H1 (cell line): Measurements from ENCODE around the gene MYOG. TPM values are rescaled to one million over a fixed set of nuclear protein-coding genes. Genes with fewer than 3 reads are reported as not detected.

ENCODE experiments used
- CTCF ChIA-PET: fragments of 300-600 bp; sonication (Branson Sonifier 250); formaldehyde crosslinking; loops from one replicate; lab custom pipeline; 2021; ENCODE audit not compliant: partially characterized antibody; lab: Charles Lee
- POLR2A ChIA-PET: fragments of 300-600 bp; sonication (Branson Sonifier 250); formaldehyde crosslinking; loops from one replicate; lab custom pipeline; 2021; ENCODE audit warnings: inconsistent platforms; ENCODE audit not compliant: partially characterized antibody; lab: Charles Lee
- DNase-seq, 2 experiments: peaks; one replicate each; pipeline versions ENCODE4 v3.0.0 to v3.0.0-alpha.2; 2010 to 2022; ENCODE audit warnings: low spot score in 2 of 2, low read depth in 1 of 2, mixed read lengths in 1 of 2
- FAIRE-seq: peaks from 2 replicates; lab custom pipeline; 2011; peaks lifted over from hg19 to GRCh38; lab: Jason Lieb, UNC
- H2AFZ ChIP-seq: 2 replicates; pipeline ENCODE4 v1.8.1; 2012; ENCODE audit warnings: low read length, inconsistent platforms
- H2AK5ac ChIP-seq: 2 replicates; pipeline ENCODE4 v1.6.1; 2013; ENCODE audit warnings: low read depth, low read length
- H2BK120ac ChIP-seq: replicated peaks from 2 replicates; pipeline ENCODE3; 2013; ENCODE audit warnings: low read depth, low read length, inconsistent platforms
- H2BK12ac ChIP-seq: 2 replicates; pipeline ENCODE4 v1.6.1; 2013; ENCODE audit warnings: low read depth, low read length
- H2BK15ac ChIP-seq: 2 replicates; pipeline ENCODE4 v1.6.1; 2013; ENCODE audit warnings: low read length
- H2BK20ac ChIP-seq: 2 replicates; pipeline ENCODE4 v1.6.1; 2013; ENCODE audit warnings: low read length
- H2BK5ac ChIP-seq: 2 replicates; pipeline ENCODE4 v1.6.1; 2013; ENCODE audit warnings: low read depth, low read length
- H3K14ac ChIP-seq: 2 replicates; pipeline ENCODE4 v1.6.1; 2013; ENCODE audit warnings: inconsistent platforms; ENCODE audit not compliant: insufficient read length
- H3K18ac ChIP-seq: 2 replicates; pipeline ENCODE4 v1.6.1; 2013; ENCODE audit warnings: low read length; ENCODE audit errors: extremely low read depth
- H3K23ac ChIP-seq: 2 replicates; pipeline ENCODE4 v1.6.1; 2013; ENCODE audit warnings: inconsistent platforms; ENCODE audit not compliant: insufficient read length
- H3K23me2 ChIP-seq: 2 replicates; pipeline ENCODE4 v1.6.1; 2013; ENCODE audit warnings: low read depth, low read length
- H3K27ac ChIP-seq: 2 replicates; pipeline ENCODE4 v1.6.1; 2011; ENCODE audit warnings: low read depth, low read length, inconsistent platforms
- H3K27me3 ChIP-seq, 4 experiments: replicated peaks in 1 of 4; 1 replicate in 1 of 4; 2 replicates in 3 of 4; pipeline versions ENCODE4 v1.6.1 to v1.8.1; 2011 to 2013; ENCODE audit warnings: low read length in 3 of 4, mild to moderate bottlenecking in 3 of 4, inconsistent platforms in 2 of 4, mixed read lengths in 2 of 4, moderate library complexity in 1 of 4; ENCODE audit not compliant: control insufficient read depth in 3 of 4, insufficient read depth in 3 of 4; ENCODE audit errors: extremely low read depth in 1 of 4
- H3K36me3 ChIP-seq, 4 experiments: 2 replicates each; pipeline versions ENCODE4 v1.6.1 to v1.8.1; 2011 to 2013; ENCODE audit warnings: mild to moderate bottlenecking in 4 of 4, low read length in 3 of 4, moderate library complexity in 2 of 4, control low read depth in 1 of 4, inconsistent platforms in 1 of 4; ENCODE audit not compliant: insufficient read depth in 4 of 4, control insufficient read depth in 2 of 4
- H3K4ac ChIP-seq: replicated peaks from 2 replicates; pipeline ENCODE3; 2013; ENCODE audit warnings: low read length, low read depth, mixed read lengths, inconsistent platforms; ENCODE audit not compliant: insufficient read length
- H3K4me1 ChIP-seq, 4 experiments: replicated peaks in 1 of 4; 1 replicate in 1 of 4; 2 replicates in 3 of 4; pipeline versions ENCODE4 v1.6.1 to v1.8.1; 2011 to 2013; ENCODE audit warnings: low read length in 3 of 4, inconsistent platforms in 2 of 4, mixed read lengths in 1 of 4; ENCODE audit not compliant: insufficient read depth in 4 of 4, control insufficient read depth in 3 of 4
- H3K4me2 ChIP-seq, 2 experiments: 2 replicates each; pipeline versions ENCODE4 v1.6.1 to v1.8.1; 2011 to 2013; ENCODE audit warnings: low read depth in 2 of 2, low read length in 2 of 2, control low read depth in 1 of 2, inconsistent platforms in 1 of 2, mild to moderate bottlenecking in 1 of 2; ENCODE audit not compliant: insufficient read depth in 1 of 2
- H3K4me3 ChIP-seq, 4 experiments: fragments of 200-600, 300-600 bp in 1 of 4; sonication (generic), shearing (Covaris generic), sonication (Bioruptor Twin) in 1 of 4; 2 replicates each; pipeline versions ENCODE4 v1.5.1 to v1.8.1; 2011 to 2016; ENCODE audit warnings: low read length in 4 of 4, low read depth in 3 of 4, control low read depth in 2 of 4, inconsistent platforms in 2 of 4, mild to moderate bottlenecking in 2 of 4, mixed read lengths in 1 of 4, moderate library complexity in 1 of 4; ENCODE audit not compliant: insufficient read depth in 2 of 4; ENCODE audit errors: extremely low read depth in 1 of 4
- H3K56ac ChIP-seq: replicated peaks from 2 replicates; pipeline ENCODE3; 2013; ENCODE audit warnings: low read depth, mild to moderate bottlenecking, mixed read lengths, low read length, inconsistent platforms; ENCODE audit not compliant: insufficient read length
- H3K79me1 ChIP-seq: 2 replicates; pipeline ENCODE4 v1.6.1; 2013; ENCODE audit warnings: low read depth, low read length, control low read depth
- H3K79me2 ChIP-seq, 2 experiments: 2 replicates each; pipeline versions ENCODE4 v1.6.1 to v1.8.1; 2012 to 2013; ENCODE audit warnings: low read length in 2 of 2, mild to moderate bottlenecking in 2 of 2, inconsistent platforms in 1 of 2; ENCODE audit not compliant: insufficient read depth in 2 of 2, control insufficient read depth in 1 of 2
- H3K9ac ChIP-seq, 4 experiments: replicated peaks in 1 of 4; 1 replicate in 1 of 4; 2 replicates in 3 of 4; pipeline versions ENCODE4 v1.6.1 to v1.8.1; 2011 to 2013; ENCODE audit warnings: low read depth in 3 of 4, low read length in 3 of 4, control low read depth in 2 of 4, mild to moderate bottlenecking in 2 of 4, moderate library complexity in 2 of 4, inconsistent platforms in 1 of 4; ENCODE audit errors: extremely low read depth in 1 of 4
- H3K9me3 ChIP-seq, 2 experiments: 2 replicates each; pipeline versions ENCODE4 v1.6.1 to v1.8.1; 2012 to 2013; ENCODE audit warnings: mild to moderate bottlenecking in 2 of 2, moderate library complexity in 2 of 2, control low read depth in 1 of 2, inconsistent platforms in 1 of 2, low read depth in 1 of 2, low read length in 1 of 2, mixed read lengths in 1 of 2; ENCODE audit not compliant: insufficient read depth in 2 of 2
- H4K20me1 ChIP-seq, 2 experiments: replicated peaks in 1 of 2; 2 replicates each; pipeline versions ENCODE3 to v1.8.1; 2011 to 2013; ENCODE audit warnings: inconsistent platforms in 2 of 2, low read length in 2 of 2, mild to moderate bottlenecking in 1 of 2; ENCODE audit not compliant: insufficient read depth in 2 of 2, control insufficient read depth in 1 of 2
- H4K5ac ChIP-seq: 2 replicates; pipeline ENCODE4 v1.6.1; 2013; ENCODE audit warnings: low read length, low read depth, mixed read lengths, inconsistent platforms; ENCODE audit not compliant: insufficient read length
- H4K8ac ChIP-seq: 2 replicates; pipeline ENCODE4 v1.8.0; 2013; ENCODE audit warnings: mild to moderate bottlenecking, moderate library complexity, low read length, inconsistent platforms; ENCODE audit not compliant: insufficient read depth; ENCODE audit errors: extremely low read depth
- H4K91ac ChIP-seq: replicated peaks from 2 replicates; pipeline ENCODE3; 2013; ENCODE audit warnings: low read length, mixed read lengths, inconsistent platforms; ENCODE audit not compliant: insufficient read length
- TAF1 ChIP-seq: IDR thresholded peaks from 2 replicates; pipeline ENCODE4 v1.6.1; 2011; ENCODE audit warnings: mild to moderate bottlenecking, low read depth, low read length
- TCF12 ChIP-seq: IDR thresholded peaks from 2 replicates; pipeline ENCODE4 v1.6.1; 2011; ENCODE audit warnings: low read depth, mild to moderate bottlenecking, low read length
- YY1 ChIP-seq: IDR thresholded peaks from 2 replicates; pipeline ENCODE4 v1.6.1; 2011; ENCODE audit warnings: low read depth, mild to moderate bottlenecking, low read length
- WGBS, 2 experiments: shearing (Covaris generic) in 1 of 2; methylation state at CpG; one replicate each; pipeline versions ENCODE4 v1.1.6 to v1.1.7; 2013 to 2015; ENCODE audit warnings: low lambda C conversion rate in 2 of 2, mixed read lengths in 2 of 2, inconsistent platforms in 1 of 2, low coverage in 1 of 2, missing lambda C conversion rate in 1 of 2; ENCODE audit not compliant: insufficient replicate concordance in 2 of 2, insufficient coverage in 1 of 2, insufficient read length in 1 of 2; ENCODE audit errors: extremely low coverage in 1 of 2, missing lambda C conversion rate in 1 of 2; 5-methylcytosine and 5-hydroxymethylcytosine counted together
- polyA plus RNA-seq, 7 experiments: library from polyadenylated mRNA; depleted of rRNA in 3 of 7; stranded (reverse) in 5 of 7; unstranded in 2 of 7; fragments of >200 nt in 5 of 7; fragments of 200-250 nt in 2 of 7; gene quantifications; 1 replicate in 5 of 7; 2 replicates in 1 of 7; 4 replicates in 1 of 7; pipeline versions ENCODE4 v1.2.1 to v1.2.3, GENCODE V29; 2011 to 2013; ENCODE audit warnings: missing spikeins in 2 of 7, mixed read lengths in 2 of 7
- total RNA-seq: library from RNA; stranded (reverse); fragmentation: NEBNext Ultra II Directional; extraction: Animal tissue kit (Norgen Biotek cat#: 25700); gene quantifications from 2 replicates; pipeline ENCODE4 v1.2.1, GENCODE V29; 2021

The MYOG gene
- total and polyA plus RNA-seq, 2 of the 8 experiments (the other 6 are each of a cell fraction or from before 2014, with no cell fraction given) = not detected

DNA sequence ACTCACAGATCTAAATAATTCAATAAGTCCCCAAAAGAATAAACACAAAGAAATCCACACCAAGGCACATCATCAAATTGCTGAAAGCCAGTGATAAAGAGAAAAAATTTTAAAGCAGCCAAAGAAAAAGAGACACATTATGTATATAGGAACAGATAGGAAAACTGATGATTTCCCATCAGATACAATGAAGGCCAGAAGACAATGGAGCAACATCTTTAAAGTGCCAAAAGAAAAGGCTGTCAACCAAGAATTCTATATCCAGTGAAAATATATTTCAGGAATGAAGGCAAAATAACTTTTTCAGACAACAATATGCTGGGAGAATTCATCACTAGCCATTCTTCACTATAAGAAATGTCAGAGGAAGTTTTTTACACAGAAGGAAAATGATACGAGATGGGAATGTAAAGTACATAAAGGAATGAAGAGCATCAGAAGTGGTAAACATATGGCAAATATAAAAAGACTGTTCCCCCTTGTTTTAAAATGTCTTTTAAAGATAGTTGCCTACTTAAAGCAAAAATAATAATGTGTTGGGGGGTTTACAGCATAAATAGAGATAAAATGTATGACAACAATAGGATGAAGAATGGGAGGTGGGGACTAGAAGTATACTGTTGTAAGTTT lies 9.4 kb upstream of the MYOG start:
- no peak overlapping the region for H3K9ac ChIP-seq
- no peak overlapping the region for H3K4me2 ChIP-seq
- no peak overlapping the region for H2AK5ac ChIP-seq
- no peak overlapping the region for H4K8ac ChIP-seq
- peaks cover 1% of the 10 kb centered on the region; the same call in 1 of the 2 replicates for H3K23me2 ChIP-seq
- H3K79me2 ChIP-seq = no peaks in the 10 kb centered on the region
- no peak overlapping the region for H2BK120ac ChIP-seq
- H2BK15ac ChIP-seq = no peak overlapping the region
- no peak overlapping the region for H2AFZ ChIP-seq
- no peak overlapping the region for H3K18ac ChIP-seq
- H3K4me1 ChIP-seq = no peaks in the 10 kb centered on the region
- H3K79me1 ChIP-seq = no peaks in the 10 kb centered on the region
- H4K20me1 ChIP-seq = no peaks in the 10 kb centered on the region
- peaks cover 0 to 4% (median 0%) of the 10 kb centered on the region in 4 experiments; a peak in 1 of 7 replicates for H3K27me3 ChIP-seq
- 71% methylated on average over 1 of the region's 1 CpG; no CpG with 5 or more reads in 1 of the 2 experiments for WGBS, 2 experiments
- no peaks in the 10 kb centered on the region for H3K36me3 ChIP-seq
- peaks cover 3 to 16% of the 10 kb centered on the region in 2 experiments; a peak in 2 of 4 replicates for H3K9me3 ChIP-seq
- POLR2A ChIA-PET = no interaction called here
- no peak for FAIRE-seq
- H2BK12ac ChIP-seq = no peak overlapping the region
- H2BK20ac ChIP-seq = no peak overlapping the region
- no peak overlapping the region for H2BK5ac ChIP-seq
- H3K56ac ChIP-seq = no peak overlapping the region
- no peak overlapping the region for H3K4ac ChIP-seq
- no peak overlapping the region for H4K5ac ChIP-seq
- H3K4me3 ChIP-seq = no peak overlapping the region
- CTCF ChIA-PET = interaction anchor here (1.1 to 8.3 kb wide), 5 partner anchors 10 to 122 kb away, joined by 3 to 89 read pairs (median 4); partner anchors contain the start of gene MYOG
- H3K23ac ChIP-seq = no peak overlapping the region
- no peak for TF ChIP-seq TCF12
- no peak for TF ChIP-seq YY1
- TF ChIP-seq TAF1 = no peak
- no peak overlapping the region for H3K27ac ChIP-seq
- no peak for DNase-seq
- H4K91ac ChIP-seq = no peak overlapping the region
- H3K14ac ChIP-seq = no peak overlapping the region
